ENCODE data around the gene AOPEP. TPM values are rescaled to one million over a fixed set of nuclear protein-coding genes. Genes with fewer than 3 reads are reported as not detected.

AOPEP gene
- total and polyA plus RNA-seq, 2 donors (not counting 3 experiments of a cell fraction or from before 2014, with no cell fraction given), result 20.2 to 41.6 TPM

DNA sequence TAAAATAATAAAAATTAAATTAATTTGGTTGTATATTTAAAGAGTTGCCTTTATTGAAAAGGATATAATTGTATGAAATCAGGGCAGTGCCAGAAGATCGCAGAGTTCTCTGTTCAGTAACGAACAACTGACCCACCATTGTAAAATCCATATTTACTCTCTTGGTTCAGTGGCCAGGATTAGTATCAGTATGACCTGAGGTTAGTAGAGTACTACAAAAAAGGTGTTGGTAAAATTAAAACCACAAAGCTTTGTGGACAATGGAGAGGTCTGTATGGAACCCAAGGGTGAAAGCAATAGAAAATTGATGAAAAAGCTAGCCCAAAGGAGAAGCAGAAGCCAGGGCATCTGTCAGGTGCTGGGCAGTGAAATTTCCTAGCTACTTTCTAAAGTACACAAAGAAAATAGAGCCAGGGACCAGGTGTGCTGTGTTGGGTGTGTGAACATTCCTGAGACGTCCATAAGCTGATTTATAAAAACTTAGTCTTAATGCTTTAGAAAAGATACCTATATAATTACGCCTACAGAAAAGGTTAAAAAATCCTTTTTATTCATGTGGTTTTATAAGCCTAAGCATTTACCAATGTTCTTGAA lies 159.5 kb downstream of the AOPEP start:
- POLR2A ChIA-PET, result no interaction called here
- no peaks in the 10 kb centered on the region for H3K79me2 ChIP-seq (ENCODE audit: control insufficient read depth, insufficient read depth, low read length)
- CTCF ChIA-PET, result interaction anchor here (0.7 kb wide), 1 partner anchor 20 kb away, joined by 3 read pairs; no protein-coding TSS in a partner anchor
- no peak overlapping the region for H3K4me2 ChIP-seq (ENCODE audit: insufficient read depth, low read length)
- dilution Hi-C loops (cut with MboI; ENCODE audit: extremely low pct_ligation_motif_present, low sequenced_read_pairs), result no loop called here
- no peaks in the 10 kb centered on the region for H3K36me3 ChIP-seq (ENCODE audit: control insufficient read depth in 2 of 2, extremely low read depth in 1 of 2, insufficient read depth in 2 of 2, low read length in 2 of 2)
- H3K4me1 ChIP-seq (ENCODE audit: control insufficient read depth, extremely low read depth, insufficient read depth, low read length), result peaks cover 3% of the 10 kb centered on the region
- H3K4me3 ChIP-seq (replicated peaks in 1 of 3; ENCODE audit: insufficient read depth in 1 of 3, low read depth in 1 of 3, low read length in 3 of 3), result no peak overlapping the region
- H3K9ac ChIP-seq (replicated peaks; ENCODE audit: extremely low read depth, insufficient read depth, low read length), result no peak overlapping the region
- no peaks in the 10 kb centered on the region for H4K20me1 ChIP-seq (replicated peaks; ENCODE audit: control insufficient read depth, extremely low read depth, insufficient read depth, low read length)
- intact Hi-C loops (cut with micrococcal nuclease), result no loop called here
- no peak for FAIRE-seq
- no peak for DNase-seq (ENCODE audit: low read depth, low spot score)
- no TSS peak for BruUV-seq (replicated peaks)
- no peaks in the 10 kb centered on the region for H3K9me3 ChIP-seq (replicated peaks; ENCODE audit: control insufficient read depth, insufficient read depth, low read length)
- no peaks in the 10 kb centered on the region for H3K27me3 ChIP-seq (ENCODE audit: control insufficient read depth in 2 of 2, insufficient read depth in 2 of 2, low read length in 2 of 2)
- H3K27ac ChIP-seq (ENCODE audit: insufficient read depth, low read depth, low read length), result no peak overlapping the region
- TF ChIP-seq, protein P1, sequence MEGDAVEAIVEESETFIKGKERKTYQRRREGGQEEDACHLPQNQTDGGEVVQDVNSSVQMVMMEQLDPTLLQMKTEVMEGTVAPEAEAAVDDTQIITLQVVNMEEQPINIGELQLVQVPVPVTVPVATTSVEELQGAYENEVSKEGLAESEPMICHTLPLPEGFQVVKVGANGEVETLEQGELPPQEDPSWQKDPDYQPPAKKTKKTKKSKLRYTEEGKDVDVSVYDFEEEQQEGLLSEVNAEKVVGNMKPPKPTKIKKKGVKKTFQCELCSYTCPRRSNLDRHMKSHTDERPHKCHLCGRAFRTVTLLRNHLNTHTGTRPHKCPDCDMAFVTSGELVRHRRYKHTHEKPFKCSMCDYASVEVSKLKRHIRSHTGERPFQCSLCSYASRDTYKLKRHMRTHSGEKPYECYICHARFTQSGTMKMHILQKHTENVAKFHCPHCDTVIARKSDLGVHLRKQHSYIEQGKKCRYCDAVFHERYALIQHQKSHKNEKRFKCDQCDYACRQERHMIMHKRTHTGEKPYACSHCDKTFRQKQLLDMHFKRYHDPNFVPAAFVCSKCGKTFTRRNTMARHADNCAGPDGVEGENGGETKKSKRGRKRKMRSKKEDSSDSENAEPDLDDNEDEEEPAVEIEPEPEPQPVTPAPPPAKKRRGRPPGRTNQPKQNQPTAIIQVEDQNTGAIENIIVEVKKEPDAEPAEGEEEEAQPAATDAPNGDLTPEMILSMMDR (IDR thresholded peaks at IDR 0.05; ENCODE audit: extremely low read depth in 1 of 2, insufficient read depth in 1 of 2, low read depth in 1 of 2, low read length in 2 of 2), result no peak
- no peak for TF ChIP-seq GATA2 (IDR thresholded peaks at IDR 0.05; ENCODE audit: insufficient read depth, insufficient read length, low read depth, low read length)
- no peak for TF ChIP-seq MAX (IDR thresholded peaks at IDR 0.05; ENCODE audit: insufficient read depth, insufficient read length)
- no peak for TF ChIP-seq POLR2AphosphoS5 (IDR thresholded peaks at IDR 0.05; ENCODE audit: insufficient read depth, low read depth, low read length)
- no peak for TF ChIP-seq MYC (IDR thresholded peaks at IDR 0.05; ENCODE audit: low read depth, low read length)
- no peaks in the 10 kb centered on the region for H3K9me1 ChIP-seq (replicated peaks; ENCODE audit: control insufficient read depth, extremely low read depth, insufficient read depth, low read length)
- H2AFZ ChIP-seq (ENCODE audit: low read depth, low read length), result no peak overlapping the region

All from endothelial cell of umbilical vein (primary cell).